Measurements from ENCODE around the gene TIPRL.
A peak's percentile ranks its signal among the peaks of the same experiment; 100 is the strongest.

The TIPRL gene

DNA sequence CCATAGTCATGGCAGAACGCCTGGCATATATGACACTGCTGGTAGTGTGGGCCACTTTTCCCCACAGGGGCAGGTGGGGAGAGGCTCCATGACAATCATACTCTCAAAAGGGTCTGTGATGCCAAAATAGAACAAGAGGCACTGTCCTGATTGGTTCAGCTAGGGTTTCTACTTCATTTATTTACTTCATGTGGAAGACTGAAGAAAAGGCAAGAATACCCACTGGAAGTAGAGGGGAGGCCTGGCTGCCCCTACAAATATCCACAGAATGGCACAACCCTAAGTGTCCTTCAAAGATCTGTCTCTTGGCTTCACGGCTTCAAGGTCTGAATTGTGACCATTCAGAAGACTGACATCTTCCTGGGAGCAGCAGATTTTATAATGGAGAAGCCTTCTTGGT lies 42.5 kb downstream of the TIPRL start:
- FAIRE-seq (no peak), DNase-seq (ENCODE audit: insufficient read length) (no peak)
- TF ChIP-seq POLR2AphosphoS5 (IDR thresholded peaks at IDR 0.05; ENCODE audit: low read depth, low read length): no peak
- no peak for TF ChIP-seq TAF1 (IDR thresholded peaks at IDR 0.05; ENCODE audit: borderline replicate concordance, low read depth, low read length)
- no peak for TF ChIP-seq POLR2A (IDR thresholded peaks at IDR 0.05; ENCODE audit: low read depth, low read length)

DNA sequence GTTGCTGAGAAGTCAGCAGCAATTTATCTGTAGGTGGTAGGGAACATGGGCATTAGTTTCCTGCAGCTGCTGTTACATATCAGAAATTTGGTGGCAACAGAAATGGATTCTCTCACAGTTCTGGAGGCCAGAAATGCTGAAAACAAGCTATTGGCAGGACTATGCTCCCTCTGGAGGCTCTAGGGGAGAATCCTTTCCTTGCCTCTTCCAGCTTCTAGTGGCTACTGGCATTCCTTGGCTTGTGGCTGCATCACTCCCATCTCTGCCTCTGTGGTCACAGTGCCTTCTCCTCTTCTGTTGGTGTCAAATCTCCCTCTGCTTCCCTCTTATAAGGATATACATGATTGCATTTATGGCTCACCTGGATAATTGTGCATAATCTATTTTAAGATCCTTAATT lies 44.5 kb downstream of the TIPRL start:
- FAIRE-seq (no peak), DNase-seq (ENCODE audit: insufficient read length) (no peak)
- TF ChIP-seq TAF1 (IDR thresholded peaks at IDR 0.05; ENCODE audit: borderline replicate concordance, low read depth, low read length) (no peak), POLR2A (IDR thresholded peaks at IDR 0.05; ENCODE audit: low read depth, low read length) (no peak), POLR2AphosphoS5 (IDR thresholded peaks at IDR 0.05; ENCODE audit: low read depth, low read length) (no peak)

DNA sequence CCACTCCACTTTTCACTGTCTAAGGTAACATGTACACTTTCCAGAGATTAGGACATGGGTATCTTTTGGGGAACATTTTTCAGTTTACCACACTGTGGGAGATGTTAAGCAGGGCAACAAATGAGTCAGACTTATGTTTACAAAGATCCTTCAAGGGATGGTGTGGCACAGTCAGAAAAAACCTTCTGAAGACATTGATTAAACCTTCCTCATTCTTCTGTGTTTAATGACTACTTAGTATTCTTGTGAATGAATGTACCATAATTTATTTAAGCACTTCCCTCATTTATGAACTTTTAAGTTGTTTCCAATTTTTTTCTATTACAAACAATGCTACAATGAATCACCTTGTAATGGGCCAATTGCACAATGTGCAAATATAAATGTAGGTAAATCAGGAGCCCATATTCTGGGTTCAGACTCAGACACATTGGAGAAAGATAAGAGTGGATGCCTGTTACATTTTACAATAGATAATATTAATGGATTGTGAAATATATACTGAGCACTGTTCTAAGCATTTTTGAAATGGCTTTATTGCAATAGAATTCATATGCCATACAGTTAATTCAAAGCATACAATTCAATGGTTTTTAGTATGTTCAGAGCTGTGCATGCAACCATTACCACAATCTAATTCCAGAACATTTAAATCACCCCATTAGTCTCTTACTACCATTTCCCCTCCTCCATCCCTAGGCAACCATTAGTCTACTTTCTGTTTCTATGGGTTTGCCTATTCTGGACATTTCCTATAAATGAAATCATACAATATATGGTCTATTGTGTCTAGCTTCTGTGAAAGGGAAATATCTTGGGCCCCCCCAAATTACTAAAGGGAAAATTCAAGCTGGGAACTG lies 45.1 kb downstream of the TIPRL start:
- TF ChIP-seq POLR2A (IDR thresholded peaks at IDR 0.05; ENCODE audit: low read depth, low read length) (no peak), POLR2AphosphoS5 (IDR thresholded peaks at IDR 0.05; ENCODE audit: low read depth, low read length) (no peak), TAF1 (IDR thresholded peaks at IDR 0.05; ENCODE audit: borderline replicate concordance, low read depth, low read length) (no peak)
- no peak for FAIRE-seq
- no peak for DNase-seq (ENCODE audit: insufficient read length)

DNA sequence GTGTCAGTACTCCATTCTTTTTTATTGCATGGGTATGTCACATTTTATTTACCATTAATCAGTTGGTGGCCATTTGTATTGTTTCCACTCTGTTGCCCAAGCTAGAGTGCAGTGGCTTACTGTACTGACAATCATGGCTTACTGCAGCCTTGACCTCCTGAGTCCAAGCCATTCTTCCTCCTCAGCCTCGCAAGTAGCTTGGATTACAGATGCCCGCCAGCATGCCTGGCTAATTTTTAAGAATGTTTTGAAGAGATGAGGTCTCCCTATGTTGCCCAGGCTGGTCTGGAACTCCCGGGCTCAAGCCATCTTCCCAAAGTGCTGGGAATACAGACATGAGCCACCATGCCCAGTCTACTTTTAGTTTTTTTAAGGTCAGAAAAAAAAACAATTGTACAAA lies 46.2 kb downstream of the TIPRL start:
- TF ChIP-seq TAF1 (IDR thresholded peaks at IDR 0.05; ENCODE audit: borderline replicate concordance, low read depth, low read length) (no peak), POLR2A (IDR thresholded peaks at IDR 0.05; ENCODE audit: low read depth, low read length) (no peak), POLR2AphosphoS5 (IDR thresholded peaks at IDR 0.05; ENCODE audit: low read depth, low read length) (no peak)
- DNase-seq (ENCODE audit: insufficient read length) (no peak), FAIRE-seq (no peak)

DNA sequence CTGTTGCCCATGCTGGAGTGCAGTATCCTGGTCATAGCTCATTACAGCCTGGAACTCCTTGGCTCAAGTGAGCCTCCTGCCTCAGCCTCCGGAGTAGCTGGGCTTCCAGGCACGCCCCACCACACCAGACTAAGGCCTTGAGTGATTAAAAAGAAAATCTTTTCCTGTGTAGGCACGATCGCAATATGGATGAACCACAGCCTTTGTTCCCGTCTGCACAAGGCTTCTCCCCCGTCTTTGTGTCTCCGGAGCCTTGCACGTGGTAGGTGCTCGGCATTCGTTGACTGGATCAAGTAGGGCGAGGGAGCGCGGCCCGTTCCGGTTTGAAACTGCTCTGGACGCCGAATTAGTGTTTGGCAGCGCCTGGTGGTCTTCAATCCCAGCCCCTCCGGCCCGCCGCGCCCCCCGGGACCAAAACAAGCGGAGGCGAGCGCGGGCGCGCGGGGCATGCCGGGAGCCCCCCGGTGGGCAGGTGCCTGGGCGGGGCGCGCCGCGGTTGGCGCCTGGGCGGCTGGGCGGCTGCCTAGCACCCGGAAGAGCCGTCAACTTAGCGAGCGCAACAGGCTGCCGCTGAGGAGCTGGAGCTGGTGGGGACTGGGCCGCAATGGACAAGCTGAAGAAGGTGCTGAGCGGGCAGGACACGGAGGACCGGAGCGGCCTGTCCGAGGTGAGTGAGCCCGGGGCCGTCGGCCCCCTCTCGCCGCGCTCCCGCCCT lies 46.9 kb downstream of the TIPRL start, which contains the start of gene SFT2D2:
SFT2D2 (plus strand) TSS at position 529 of the 715 bp plus-strand sequence; CDS start at position 605, 76 bp downstream.
- TF ChIP-seq TAF1 (IDR thresholded peaks at IDR 0.05; ENCODE audit: borderline replicate concordance, low read depth, low read length) (peak; percentile 78), POLR2AphosphoS5 (IDR thresholded peaks at IDR 0.05; ENCODE audit: low read depth, low read length) (peak; percentile 64), POLR2A (IDR thresholded peaks at IDR 0.05; ENCODE audit: low read depth, low read length) (peak; percentile 83)
- FAIRE-seq: peak; percentile 14
- peak; percentile 76 for DNase-seq (ENCODE audit: insufficient read length)

DNA sequence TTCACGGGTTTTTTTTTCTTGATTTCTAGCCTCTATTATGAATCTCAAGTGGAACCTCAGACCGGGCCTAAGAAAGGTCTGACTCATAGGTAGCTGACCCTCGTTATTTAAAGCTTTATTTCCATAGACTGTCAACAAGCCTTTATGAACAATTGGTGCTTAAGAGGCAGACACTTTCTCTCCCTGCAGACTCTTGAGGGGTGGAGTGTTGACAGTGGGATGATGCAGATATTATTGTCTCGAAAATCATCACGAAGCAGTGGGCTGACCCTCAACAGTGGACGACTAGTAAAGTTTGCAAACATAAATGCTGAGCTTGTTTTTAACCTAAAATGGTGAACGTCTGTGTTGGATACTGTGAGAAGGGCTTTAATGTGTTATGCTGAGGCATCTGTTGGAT lies 48.9 kb downstream of the TIPRL start:
- TF ChIP-seq POLR2AphosphoS5 (IDR thresholded peaks at IDR 0.05; ENCODE audit: low read depth, low read length) (no peak), TAF1 (IDR thresholded peaks at IDR 0.05; ENCODE audit: borderline replicate concordance, low read depth, low read length) (no peak), POLR2A (IDR thresholded peaks at IDR 0.05; ENCODE audit: low read depth, low read length) (no peak)
- DNase-seq (ENCODE audit: insufficient read length) (no peak), FAIRE-seq (no peak)

DNA sequence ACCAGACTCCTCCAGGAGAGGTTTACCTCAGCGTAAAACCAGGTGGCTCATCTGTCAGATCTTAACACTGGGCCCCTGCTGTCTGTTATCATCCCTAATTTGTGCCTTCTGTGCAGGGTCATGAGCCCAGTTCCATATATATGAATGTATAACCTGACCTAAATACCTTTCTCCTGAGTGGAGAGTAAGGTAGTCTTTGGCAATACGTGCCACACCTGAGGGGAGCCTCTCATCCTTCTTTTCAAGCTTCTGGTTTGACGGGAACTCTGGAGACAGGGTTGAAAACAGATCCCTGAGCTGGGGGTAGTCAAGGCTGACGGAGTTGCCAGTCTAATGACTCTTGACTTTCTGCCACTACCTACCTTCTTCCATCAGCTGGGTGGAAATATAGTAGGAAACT lies 51.1 kb downstream of the TIPRL start:
- FAIRE-seq: no peak
- DNase-seq (ENCODE audit: insufficient read length): no peak

DNA sequence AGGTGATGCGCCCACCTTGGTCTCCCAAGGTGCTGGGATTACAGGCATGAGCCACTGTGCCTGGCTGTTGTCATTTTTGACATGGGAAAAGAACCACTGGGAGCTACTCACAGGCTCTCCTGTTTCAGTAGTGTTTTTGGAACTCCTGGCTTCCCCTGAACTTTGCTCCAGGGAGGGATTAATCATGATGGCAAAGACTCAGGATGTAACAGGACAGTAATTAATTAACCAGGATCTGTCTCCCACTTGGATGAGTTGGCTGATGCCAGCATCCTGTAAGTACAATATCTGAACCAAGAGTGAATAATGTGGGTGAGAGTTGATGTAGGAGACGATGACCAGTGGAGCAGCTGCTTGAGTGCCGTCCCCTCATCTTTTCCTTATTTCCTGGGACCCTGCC lies 51.9 kb downstream of the TIPRL start:
- TF ChIP-seq POLR2A (IDR thresholded peaks at IDR 0.05; ENCODE audit: low read depth, low read length) (no peak), POLR2AphosphoS5 (IDR thresholded peaks at IDR 0.05; ENCODE audit: low read depth, low read length) (no peak), TAF1 (IDR thresholded peaks at IDR 0.05; ENCODE audit: borderline replicate concordance, low read depth, low read length) (no peak)
- FAIRE-seq: no peak
- DNase-seq (ENCODE audit: insufficient read length): no peak

More for the DNA sequence above, 51.1 kb downstream of the TIPRL start:
- TF ChIP-seq TAF1 (IDR thresholded peaks at IDR 0.05; ENCODE audit: borderline replicate concordance, low read depth, low read length) (no peak), POLR2A (IDR thresholded peaks at IDR 0.05; ENCODE audit: low read depth, low read length) (no peak), POLR2AphosphoS5 (IDR thresholded peaks at IDR 0.05; ENCODE audit: low read depth, low read length) (no peak)

DNA sequence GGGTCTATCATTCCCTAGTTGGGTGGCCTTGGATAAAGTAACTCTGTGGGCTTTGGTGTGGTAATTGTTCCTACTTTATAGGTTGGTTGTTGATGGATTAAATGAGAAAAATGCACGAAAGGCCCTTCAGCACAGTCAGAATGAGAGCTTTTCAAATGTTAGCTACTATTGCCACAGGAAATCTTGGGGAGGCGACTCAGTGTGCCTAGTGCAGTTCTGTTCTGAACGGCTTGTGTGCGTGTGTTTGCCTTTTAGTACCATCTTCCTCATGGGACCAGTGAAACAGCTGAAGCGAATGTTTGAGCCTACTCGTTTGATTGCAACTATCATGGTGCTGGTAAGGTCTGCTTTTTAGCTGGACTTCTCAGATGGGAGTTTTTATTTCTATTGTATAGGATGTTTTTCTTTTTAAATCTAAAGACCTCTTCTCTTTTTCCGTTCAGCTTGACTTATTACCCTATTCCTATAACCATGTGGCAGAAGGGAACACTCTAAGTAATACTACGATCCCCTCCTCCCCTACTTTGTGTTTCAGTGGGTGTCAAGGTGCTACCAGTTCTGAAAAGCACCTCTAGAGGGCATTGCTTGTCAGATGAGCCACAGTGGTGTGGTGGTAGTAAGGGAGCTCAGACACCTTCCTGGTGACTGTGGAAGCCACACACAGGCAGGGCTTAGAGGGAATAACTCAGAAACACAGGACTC lies 56.2 kb downstream of the TIPRL start:
- peak; percentile 69 for FAIRE-seq
- TF ChIP-seq POLR2A (IDR thresholded peaks at IDR 0.05; ENCODE audit: low read depth, low read length): no peak
- no peak for TF ChIP-seq POLR2AphosphoS5 (IDR thresholded peaks at IDR 0.05; ENCODE audit: low read depth, low read length)
- TF ChIP-seq TAF1 (IDR thresholded peaks at IDR 0.05; ENCODE audit: borderline replicate concordance, low read depth, low read length): no peak
- DNase-seq (ENCODE audit: insufficient read length): peak; percentile 33

DNA sequence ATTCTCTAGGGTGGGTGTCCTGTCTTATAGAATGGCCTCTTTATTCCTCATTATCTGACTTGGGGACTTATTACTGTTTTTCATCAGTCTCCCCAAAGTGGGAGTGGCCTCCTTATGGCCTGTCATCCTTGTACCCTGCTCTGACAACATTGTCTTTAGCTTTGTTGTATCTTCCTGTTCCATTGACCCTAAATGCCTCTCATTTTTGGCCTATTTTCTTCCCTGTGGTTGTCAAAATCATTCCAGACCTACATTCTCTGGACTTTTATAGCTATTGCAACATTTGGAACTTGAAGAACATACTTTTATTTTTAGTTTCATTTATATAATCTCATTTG lies 56.8 kb downstream of the TIPRL start:
- TF ChIP-seq POLR2AphosphoS5 (IDR thresholded peaks at IDR 0.05; ENCODE audit: low read depth, low read length) (no peak), POLR2A (IDR thresholded peaks at IDR 0.05; ENCODE audit: low read depth, low read length) (no peak), TAF1 (IDR thresholded peaks at IDR 0.05; ENCODE audit: borderline replicate concordance, low read depth, low read length) (no peak)
- DNase-seq (ENCODE audit: insufficient read length) (no peak), FAIRE-seq (no peak)

DNA sequence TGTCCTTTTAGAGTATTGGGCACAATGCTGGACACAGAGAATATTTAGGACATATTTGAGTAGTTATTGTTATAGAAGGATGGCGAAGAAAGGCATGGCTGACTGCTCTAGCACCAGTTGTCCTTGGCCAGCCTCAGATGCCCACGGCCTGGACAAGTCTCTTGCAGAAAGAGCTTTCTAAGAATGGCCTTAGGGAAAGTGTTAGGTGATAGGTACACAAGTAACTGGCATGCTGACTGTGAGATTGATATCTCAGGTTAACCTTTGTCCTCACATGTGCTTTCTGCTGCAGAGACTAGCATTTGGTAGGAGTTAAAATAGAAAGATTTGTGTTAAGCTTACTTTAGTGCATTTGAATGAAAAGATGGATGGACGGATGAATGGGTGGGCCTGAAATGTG lies 57.2 kb downstream of the TIPRL start:
- TF ChIP-seq TAF1 (IDR thresholded peaks at IDR 0.05; ENCODE audit: borderline replicate concordance, low read depth, low read length) (no peak), POLR2AphosphoS5 (IDR thresholded peaks at IDR 0.05; ENCODE audit: low read depth, low read length) (no peak), POLR2A (IDR thresholded peaks at IDR 0.05; ENCODE audit: low read depth, low read length) (no peak)
- no peak for DNase-seq (ENCODE audit: insufficient read length)
- no peak for FAIRE-seq
